GM15510 (cell line): ENCODE data around the gene EHMT1.

Source experiments
- POLR2A ChIP-seq: IDR thresholded peaks from 3 replicates; pipeline ENCODE4 v1.6.1; 2011; ENCODE audit warnings: borderline replicate concordance; ENCODE audit not compliant: insufficient read length; ENCODE audit errors: extremely low read depth

Gene EHMT1

DNA sequence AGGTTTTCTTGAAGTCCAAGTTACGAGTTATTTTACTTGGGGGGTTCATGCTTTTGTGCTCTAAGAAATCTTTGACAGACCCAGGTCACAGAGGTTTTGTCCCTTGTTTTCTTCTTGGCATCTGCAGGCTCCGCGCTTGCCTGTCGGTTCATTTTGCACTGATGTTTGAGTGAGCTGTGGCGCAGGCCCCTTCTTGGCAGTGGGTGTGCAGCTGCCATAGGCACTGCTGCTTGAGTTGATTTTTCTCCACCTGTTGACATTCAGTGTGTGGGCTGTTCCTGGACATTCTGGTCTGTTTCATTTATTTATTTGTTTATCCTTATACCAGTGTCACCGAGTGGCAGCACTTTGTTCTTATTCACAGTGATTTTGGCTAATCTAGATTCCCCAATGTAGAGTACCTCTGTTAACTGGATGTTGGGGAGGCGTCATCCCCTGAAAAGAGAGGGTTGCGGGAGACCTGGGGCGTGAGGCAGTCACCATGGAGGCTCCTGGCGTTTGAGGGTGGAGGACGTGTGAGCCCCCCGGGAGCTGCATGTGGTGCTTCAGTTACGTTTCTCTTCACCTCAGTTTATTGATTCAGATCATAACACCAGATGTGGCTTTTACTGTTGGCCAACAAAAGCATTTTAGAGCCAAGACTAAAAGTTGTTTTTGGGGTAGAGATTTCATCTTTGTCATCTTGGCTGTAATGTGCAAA is 137.4 kb downstream of the EHMT1 start:
- no peak for TF ChIP-seq POLR2A

DNA sequence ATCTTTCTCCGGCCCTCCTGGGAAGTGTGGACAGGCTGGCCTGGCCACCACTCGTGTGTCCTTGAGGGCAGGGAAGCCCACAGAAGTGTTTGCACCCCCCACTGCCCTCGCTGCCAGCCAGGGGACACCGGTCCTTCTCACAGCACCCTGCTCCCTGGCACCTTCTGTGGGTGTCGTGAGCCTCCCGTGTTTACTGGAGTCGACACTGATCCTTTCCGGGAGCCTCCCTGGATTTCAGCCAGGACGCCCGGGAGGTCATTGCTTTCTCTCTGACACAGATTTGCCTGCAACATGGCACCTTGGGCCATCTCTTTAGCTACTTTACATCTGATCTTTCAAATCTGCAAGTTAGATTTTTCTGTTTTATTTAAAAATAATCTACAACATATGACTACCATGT is 138.3 kb downstream of the EHMT1 start:
- TF ChIP-seq POLR2A = no peak

DNA sequence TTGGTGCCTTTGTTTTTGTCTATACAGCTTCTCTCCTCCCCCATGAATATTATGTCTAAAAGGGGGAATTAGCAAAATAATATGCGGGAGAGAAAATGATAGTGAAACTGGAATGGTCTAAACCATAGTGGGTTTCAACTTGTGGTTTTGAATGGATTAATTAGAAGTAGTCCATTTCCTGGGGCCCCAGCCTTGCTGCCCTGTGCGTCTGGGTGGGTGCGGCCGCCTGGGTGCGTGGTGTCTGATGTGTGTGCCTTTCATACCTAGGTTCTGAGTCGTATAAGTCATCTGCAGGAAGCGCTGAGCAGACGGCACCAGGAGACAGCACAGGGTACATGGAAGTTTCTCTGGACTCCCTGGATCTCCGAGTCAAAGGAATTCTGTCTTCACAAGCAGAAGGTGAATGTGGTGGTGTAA is 138.8 kb downstream of the EHMT1 start:
- TF ChIP-seq POLR2A = no peak

DNA sequence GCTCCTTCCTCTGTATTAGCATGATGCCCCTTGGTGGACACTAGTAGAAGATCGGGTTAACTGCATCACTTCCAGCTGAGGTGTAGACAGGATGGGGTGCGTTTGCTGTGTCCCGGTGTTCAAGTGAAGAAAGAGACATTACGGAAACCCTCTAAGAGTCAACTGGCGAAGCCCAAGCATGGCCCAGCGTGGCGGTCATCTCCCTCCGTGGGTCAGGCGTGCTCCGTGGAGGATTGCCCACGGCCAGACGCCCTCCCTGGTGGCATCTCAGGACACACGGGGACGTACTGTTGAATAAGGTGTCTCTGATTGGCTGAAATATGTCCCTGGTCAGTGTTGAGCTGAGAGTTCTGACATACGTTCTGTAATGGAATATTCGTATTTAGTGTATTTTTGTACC is 139.3 kb downstream of the EHMT1 start:
- no peak for TF ChIP-seq POLR2A

DNA sequence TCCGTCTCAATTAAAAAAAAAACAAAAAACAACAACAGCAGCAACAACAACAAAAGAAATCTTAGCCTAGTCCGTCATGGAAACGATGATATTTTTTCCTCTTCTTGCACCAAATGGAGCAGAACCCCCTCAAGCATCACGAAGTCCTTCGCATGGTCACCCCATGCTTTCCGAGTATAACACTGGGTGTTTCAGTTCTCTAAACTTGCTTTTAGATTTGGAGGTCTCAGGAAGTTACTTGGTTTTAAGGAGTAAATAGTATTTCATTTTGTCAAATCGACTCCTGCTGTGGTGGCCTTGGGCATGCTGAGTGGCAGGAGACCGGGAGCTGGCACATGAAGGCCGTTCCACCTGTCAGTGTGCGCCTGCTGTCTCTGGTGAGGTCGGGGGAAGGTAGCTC is 140.3 kb downstream of the EHMT1 start:
- no peak for TF ChIP-seq POLR2A

DNA sequence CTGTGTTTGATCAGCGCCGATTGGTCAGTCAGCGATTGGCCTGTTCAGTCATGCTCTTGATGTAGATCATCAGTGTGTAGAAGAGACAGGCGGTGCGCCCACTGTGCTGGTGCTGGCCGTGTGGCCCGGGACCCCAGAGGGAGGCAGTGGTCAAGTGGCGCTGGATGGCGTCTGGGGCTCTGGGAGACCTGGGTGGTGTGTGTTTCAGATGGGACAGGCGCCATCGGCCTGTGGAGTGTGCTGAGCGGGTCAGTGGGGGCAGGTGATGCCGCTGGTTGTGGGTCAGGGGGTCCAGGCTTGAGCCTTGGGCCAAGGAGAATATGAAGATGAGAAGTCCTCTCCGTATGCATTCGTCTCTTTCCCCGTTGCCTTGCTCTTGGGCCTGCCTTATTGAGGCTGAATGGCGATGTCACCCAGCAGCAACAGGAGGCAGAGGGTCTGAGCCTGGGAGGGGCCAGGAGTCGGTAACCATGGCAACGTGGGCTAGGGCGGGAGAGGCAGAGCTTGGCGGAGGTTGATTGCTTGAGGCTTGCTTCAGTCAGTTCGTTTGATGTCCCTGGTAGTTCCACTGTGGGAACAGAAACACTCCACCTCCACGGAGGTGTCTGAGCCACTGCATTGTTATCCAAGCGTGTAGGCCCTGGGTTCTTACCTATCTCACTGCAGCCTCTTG is 141.0 kb downstream of the EHMT1 start:
- no peak for TF ChIP-seq POLR2A

DNA sequence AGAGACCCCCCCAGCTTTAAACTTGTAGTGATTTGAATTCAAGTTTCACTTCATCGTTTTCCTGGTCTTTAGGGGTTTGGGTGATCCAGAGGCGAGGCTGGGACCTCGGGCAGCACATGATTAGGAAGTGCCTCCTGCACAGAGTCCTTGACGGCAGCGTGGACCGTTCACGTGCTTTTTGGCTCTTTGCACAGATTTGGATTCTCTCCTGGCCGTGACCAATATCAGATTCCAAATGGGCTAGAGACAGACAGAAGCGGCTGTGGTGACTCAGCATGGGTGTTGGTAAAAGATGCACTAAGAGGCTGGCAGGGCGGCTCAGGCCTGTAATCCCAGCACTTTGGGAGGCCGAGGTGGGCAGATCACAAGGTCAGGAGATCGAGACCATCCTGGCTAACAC is 141.6 kb downstream of the EHMT1 start:
- no peak for TF ChIP-seq POLR2A

DNA sequence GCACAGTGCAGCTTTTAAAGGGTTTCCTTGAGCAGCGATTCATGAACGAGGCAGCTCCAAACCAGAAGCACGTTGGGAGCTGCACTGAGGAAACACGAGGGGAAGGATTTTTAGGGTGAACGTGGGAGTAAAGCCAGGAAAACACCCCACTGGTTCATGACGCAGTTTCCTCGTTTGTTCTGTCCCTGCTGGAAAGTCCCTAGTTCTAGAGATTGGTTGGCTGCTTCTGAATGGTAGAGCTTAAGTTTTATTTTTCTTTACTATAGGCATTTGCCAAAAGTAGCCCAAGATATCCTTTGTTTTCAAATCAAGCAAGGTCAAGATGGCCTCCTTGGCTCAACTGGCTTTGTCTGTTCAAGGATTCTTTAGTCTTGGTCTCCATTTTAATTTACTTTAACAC is 142.2 kb downstream of the EHMT1 start:
- no peak for TF ChIP-seq POLR2A

DNA sequence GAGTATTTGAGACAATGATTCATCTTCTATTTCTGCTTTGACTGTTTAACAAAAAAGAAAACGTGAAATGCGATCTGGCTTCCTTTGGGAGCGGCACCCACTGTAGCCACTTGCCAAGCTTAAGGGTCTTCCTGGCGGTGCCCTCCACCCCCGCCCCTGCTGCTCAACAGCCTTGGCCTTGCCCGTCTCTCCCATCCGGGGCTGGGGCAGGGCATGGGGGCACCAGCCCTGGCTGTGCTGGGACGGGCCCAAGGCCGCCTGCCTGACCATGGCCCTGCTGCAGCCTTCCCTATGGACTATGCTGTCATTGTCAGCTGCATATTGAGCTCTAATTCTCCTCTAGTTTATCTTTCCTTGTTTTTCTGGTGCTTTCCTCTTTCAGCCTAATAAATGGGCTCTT is 143.0 kb downstream of the EHMT1 start:
- TF ChIP-seq POLR2A = no peak

DNA sequence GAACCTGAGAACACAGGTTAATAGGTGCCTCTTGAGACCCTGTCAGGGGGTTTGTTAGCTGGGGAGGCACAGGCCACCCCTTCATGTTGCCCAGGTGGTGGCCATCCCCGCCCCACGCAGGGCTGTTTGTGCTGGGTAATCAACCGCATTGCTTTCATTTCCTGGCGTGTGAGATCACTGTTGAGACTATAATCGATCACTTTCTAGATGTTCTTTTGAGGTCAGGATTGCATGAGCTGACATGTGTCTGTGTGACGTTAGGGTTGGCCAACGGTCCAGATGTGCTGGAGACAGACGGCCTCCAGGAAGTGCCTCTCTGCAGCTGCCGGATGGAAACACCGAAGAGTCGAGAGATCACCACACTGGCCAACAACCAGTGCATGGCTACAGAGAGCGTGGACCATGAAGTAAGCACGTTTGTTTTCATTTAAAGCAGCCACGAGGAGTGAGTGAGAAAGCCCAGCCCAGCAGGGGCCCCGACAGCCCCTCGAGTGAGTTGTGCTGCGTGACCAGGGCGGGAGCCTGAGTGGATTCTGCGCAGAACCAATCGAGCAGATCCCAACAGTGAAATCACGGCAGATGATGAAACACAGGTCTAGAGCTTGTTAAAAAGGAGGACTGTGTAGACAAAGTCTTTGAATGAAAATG is 143.7 kb downstream of the EHMT1 start:
- peak; percentile 24 for TF ChIP-seq POLR2A

DNA sequence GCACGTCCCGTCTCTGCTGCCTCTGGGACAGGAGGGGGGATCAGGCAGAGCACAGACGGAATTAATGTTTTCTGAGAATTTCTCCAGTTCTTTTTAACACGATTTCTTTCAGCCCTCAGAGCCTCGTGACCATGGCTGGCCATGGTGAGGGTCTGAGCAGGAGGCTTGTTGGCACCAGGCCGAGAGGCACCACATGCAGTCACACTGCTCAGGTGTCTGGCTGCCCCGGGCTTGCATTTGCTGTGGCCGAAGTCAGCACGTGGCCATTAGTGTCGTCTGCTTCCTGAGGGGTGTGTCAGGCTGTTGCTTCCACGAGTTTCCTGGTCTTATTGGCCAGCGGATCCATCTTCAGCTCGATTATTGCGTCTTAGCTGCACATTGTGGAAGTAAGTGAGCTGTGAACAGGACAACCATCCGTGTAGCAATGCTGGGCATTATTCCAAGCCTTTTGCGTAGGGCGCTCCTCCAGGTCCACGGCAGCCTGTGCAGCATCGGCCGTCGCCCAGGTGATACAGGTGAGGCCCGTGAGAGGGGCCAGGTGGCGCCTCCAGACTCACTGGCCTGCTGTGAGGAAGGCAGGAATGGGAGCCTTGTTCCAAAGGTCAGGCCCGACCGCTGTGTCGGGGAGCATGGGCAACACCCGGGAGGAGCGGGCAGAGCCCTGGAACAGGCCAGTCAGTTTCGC is 144.6 kb downstream of the EHMT1 start:
- TF ChIP-seq POLR2A = no peak

DNA sequence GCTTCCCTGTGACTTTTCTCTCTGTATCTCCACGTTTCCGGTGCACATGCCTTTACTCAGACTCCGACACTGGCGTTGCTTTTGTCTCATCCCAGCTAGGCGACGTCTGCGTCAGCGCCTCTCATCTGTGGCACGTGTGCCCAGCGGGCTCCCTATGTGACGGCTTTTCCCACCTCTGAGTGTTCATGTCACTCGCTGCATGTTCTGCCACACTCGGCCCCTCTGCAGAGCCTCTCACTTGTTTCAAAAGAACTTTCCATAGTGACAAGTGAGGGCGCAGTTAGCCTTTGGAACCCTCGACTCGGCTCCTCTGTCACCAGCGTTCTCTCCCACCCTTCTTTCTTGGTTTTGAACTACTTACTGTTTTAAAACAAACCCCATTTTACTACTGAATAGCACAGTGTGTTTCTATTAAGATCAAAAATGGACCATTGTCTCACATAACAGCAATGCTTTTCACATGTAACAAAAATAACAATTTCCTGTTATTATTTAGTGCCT is 145.4 kb downstream of the EHMT1 start:
- TF ChIP-seq POLR2A = no peak

DNA sequence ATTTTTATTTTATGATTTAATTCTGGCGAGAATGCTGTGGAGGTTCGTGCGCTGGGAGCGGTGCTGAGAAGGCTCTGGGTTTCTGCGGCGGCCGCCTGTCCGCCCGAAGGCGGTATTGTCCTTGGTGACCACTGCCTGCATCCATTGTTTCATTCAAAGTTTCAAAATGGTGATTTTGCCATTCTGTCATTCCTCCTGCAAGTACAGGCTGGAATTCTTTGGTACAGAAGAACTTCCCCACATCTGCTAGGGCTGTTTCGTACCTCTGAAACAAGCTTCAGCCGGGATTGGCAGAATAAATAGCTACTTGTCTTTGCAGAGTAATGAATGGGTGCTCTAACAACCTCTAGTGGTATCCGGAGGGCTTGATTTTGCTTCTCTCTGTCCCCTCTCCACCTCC is 146.2 kb downstream of the EHMT1 start:
- TF ChIP-seq POLR2A = no peak

DNA sequence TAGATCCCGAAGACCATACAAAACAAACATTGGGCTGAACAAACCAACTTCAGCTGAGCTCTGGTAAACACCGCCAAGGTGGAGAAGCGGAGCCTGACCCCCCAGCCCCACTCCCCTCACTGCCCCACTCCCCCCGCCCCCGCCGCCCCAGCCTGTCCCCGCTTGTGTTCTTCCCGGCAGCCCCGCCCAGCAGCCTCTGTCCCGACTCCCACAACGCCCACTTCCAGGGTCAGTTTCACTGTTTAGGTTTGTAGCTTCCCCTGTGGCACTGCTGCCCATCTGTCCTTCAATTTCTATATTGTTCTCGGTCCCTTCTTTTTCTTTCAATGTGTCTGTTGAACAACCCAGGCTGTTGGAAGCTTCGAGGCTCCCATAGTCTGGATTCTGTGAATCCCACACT is 146.7 kb downstream of the EHMT1 start:
- TF ChIP-seq POLR2A = no peak

DNA sequence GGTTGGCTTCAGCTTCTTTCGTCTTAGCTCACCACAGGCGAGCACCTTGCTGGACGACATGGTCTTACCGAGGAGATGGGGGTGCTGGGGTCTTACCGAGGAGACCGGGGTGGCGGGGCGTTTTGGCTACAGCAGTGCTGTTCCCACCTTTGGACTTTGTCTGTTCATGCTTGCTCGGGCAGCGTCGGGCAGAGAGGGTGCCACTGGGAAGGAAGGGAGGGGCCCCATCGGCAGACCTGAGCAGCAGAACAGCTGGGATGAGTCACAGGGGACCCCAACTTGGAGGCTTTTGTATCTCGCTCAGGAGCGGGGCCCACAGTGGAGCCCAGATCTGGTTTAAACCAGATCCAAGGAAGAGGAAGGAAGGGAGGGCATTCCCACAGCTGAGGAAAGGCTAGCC is 152.8 kb downstream of the EHMT1 start:
- no peak for TF ChIP-seq POLR2A
